GM21825 (cell line): ENCODE measurements around the gene DNAJA3.
A peak's percentile ranks its signal among the peaks of the same experiment; 100 is the strongest.

Experiments
- ATAC-seq: cut with Tn5 transposase; IDR thresholded peaks from one replicate; pipeline ENCODE4 v1.9.1; 2021; ENCODE audit warnings: mild to moderate bottlenecking, moderate library complexity; ENCODE audit not compliant: unreplicated experiment

The DNAJA3 gene

DNA sequence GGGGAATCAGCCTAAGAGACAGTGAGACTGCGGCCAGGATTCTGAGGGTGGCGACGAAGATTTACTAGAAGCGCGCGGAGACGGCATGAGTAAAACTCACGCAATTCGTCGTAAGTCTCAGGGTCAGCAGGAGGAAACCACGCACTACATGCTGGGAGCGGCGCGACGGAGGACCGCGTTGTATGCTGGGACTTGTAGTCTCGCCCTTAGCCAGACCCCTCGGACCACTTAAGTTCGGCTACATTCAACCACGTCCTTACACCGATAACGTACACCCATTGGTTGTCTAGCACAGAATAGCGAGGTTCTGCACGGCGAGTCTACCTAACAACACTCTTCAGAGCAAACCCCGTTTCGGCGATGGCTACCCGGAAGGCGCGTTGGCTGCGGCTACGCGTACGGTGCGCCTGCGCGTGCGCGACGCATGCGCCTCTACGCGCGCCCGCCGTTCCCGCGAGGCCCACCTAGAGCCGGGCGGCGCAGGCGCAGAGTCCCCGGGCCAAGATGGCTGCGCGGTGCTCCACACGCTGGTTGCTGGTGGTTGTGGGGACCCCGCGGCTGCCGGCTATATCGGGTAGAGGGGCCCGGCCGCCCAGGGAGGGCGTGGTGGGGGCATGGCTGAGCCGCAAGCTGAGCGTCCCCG, at the start of gene DNAJA3:
DNAJA3 (plus strand) TSS at position 491 of the 643 bp plus-strand sequence; CDS start at position 505, 14 bp downstream.
- ATAC-seq = peak; percentile 84

- ATAC-seq = no peak
Observed at GRCh38 chr16:4376126-4376892, 49.4 kb upstream of the DNAJA3 start.

DNA sequence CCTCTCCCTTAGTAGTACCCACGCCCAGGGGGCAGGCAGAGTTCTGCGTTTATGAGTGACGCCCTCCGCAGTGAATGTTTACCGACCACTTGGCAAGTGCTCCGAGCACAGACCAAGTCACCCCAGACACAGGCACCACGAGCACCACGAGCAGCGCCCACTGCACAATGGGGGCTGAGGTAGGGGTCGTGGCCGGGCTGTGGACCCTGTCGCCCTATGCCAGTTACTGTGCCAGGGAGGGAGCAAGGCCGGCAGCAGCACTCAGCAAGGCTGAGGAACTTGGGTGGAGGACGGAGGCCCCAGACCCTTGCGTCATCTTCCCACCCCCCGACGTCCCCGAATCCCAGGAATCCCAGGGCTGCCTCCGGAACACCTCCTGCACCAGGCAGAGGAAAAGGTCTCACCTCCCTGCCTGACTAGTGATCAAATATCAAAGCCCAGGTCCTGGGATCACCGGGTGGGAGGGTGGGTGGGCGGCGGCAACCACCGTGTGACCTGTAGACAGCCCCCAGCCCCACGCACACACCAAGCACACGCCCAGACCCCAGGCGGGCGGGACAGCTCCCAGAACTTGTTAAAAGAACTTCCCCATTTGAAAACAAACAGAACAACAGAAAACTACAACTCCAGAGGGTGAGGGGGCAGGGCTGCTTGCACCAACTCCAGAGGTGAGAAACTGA, 48.6 kb upstream of the DNAJA3 start:
- ATAC-seq = no peak

DNA sequence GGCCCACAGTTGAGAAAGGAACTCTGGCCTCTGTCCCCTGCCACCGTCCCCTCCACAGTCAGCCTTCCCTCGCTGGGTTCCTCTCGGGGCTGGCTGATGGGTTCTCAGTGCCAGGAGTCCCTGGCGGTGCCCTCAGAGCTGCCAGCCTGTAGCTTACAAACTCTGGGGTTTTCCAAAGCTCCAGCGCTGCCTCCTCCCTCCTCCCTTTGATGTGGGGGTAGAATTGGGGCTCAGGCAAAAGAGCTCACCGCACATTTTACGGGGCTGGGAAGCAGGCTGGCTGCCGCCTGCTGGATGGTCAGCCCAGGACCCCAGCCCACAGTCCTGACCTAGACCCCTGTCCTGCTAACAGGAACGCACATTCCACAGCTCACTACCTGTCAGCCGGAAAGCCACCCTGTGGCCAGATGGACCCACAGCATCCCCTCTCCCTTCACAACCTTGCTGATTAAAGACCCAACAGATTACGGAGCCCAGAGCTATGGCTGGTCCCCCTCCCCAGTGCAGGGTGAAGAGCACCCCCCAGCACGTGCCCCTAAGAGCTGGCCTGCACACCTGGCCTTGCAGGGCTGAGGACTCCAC, 48.0 kb upstream of the DNAJA3 start:
- no peak for ATAC-seq

GRCh38 chr16:4378161-4378666, 47.5 kb upstream of the DNAJA3 start:
- ATAC-seq = no peak

- ATAC-seq = no peak
Observed at GRCh38 chr16:4378999-4379690, 46.5 kb upstream of the DNAJA3 start.

DNA sequence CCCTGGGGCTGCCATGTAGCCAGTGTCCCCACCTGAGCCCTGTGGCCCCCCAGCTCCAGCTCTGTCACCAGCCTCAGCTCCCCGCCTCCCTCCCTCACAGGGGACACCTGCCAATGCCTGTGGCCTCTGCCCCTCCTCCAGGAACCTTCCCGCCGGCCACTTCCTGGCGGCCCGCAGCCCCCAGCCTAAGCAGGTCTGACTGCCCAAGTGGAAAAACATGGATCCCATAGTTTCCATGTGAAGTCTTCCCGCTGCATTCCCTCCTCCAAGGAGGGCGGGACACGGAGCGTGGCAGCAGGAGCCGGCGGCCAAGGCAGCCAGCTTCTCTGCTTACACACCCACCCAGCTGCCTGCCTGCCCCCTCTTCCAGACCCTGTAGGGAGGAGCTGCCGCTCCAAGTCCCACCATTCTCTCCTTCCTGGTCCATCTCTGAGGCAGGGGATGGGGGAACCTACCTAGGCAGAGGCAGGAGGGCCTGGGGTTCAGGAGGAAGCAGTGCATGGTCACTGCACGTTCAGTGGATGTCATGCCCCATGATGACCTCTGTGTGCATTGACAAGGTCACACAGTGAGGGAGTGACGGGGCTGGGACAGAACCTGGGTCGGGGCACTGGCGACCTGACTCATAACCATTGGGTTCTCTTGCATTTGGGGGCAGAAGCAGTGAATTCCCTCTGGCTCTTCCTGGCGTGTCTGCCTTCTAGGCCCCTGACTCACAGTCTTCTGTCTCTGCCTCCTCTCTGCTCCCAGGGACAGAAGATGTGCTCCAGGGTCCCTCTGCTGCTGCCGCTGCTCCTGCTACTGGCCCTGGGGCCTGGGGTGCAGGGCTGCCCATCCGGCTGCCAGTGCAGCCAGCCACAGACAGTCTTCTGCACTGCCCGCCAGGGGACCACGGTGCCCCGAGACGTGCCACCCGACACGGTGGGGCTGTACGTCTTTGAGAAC, 45.3 kb upstream of the DNAJA3 start:
- no peak for ATAC-seq

GRCh38 chr16:4381072-4381934, 44.4 kb upstream of the DNAJA3 start:
- no peak for ATAC-seq

GRCh38 chr16:4381935-4382794, 43.5 kb upstream of the DNAJA3 start:
- no peak for ATAC-seq

GRCh38 chr16:4382795-4383357, 42.8 kb upstream of the DNAJA3 start:
- no peak for ATAC-seq

DNA sequence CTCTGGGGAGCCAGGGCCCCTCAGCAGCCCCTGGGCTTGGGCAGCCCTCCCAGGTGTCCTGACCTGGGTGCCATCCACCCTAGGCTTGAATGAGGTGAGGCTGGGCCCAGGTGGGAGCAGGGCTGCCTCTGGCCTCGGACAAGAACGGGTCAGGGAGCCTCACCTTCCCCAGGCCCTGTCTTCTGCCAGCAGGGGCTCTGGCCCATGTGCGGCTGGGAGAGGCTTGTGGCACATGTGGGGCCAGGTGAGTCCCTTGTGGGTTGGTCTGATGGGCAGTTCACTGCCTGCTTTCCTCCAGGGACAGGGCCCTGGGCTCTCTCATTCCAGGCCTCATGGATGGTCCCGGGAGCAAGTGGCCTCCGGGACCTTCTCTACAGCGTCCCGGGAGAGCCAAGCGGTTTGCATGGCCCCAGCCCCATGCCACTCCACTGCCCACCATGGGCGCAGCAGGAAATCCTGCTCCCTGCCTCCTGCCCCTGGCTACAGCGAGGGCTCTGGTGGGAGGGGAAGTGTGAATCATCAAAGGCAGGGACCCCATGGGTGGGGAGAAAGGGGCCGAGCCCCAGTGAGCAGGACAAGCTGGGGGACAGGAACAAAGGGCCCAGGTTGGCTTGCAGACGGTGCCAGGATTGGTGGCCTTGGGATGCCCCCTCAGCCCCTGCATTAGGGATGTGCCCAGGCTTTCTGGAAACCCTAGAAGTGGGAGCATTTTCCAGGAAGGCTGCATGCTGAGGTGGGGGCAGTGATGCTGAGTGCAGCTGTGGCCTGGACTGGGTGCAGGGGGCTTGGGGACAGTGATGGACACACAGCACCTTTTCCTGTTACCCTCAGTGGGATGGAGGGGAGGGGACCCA, 41.9 kb upstream of the DNAJA3 start:
- no peak for ATAC-seq

GRCh38 chr16:4384509-4384942, 41.1 kb upstream of the DNAJA3 start:
- no peak for ATAC-seq

GRCh38 chr16:4385066-4385788, 40.4 kb upstream of the DNAJA3 start:
- no peak for ATAC-seq

- ATAC-seq = no peak
Observed at GRCh38 chr16:4385789-4386450, 39.7 kb upstream of the DNAJA3 start.

GRCh38 chr16:4386451-4386805, 39.2 kb upstream of the DNAJA3 start:
- ATAC-seq = no peak
